Loucy (cell line): Measurements from ENCODE around the gene SCIN.

Experiments
- H2AFZ ChIP-seq: fragments of 200-600 bp; sonication (generic); 2 replicates; pipeline ENCODE4 v1.6.0; 2016; ENCODE audit warnings: antibody characterized with exemption, mild to moderate bottlenecking, low read length, moderate library complexity
- H3F3A ChIP-seq: fragments of 200-600 bp; 2 replicates; pipeline ENCODE4 v1.6.0; 2016; ENCODE audit warnings: antibody characterized with exemption, low read depth, mild to moderate bottlenecking
- H3K27me3 ChIP-seq: fragments of 200-600 bp; sonication (generic); 2 replicates; pipeline ENCODE4 v1.6.1; 2014; ENCODE audit warnings: low read length, mild to moderate bottlenecking; ENCODE audit not compliant: insufficient read depth, poor library complexity, severe bottlenecking
- H3K36me3 ChIP-seq: fragments of 200-600 bp; sonication (generic); 2 replicates; pipeline ENCODE4 v1.6.1; 2016; ENCODE audit warnings: low read length; ENCODE audit not compliant: insufficient read depth
- H3K4me1 ChIP-seq: fragments of 200-600 bp; sonication (generic); 2 replicates; pipeline ENCODE4 v1.5.1; 2014; ENCODE audit warnings: low read length, mild to moderate bottlenecking; ENCODE audit not compliant: insufficient read depth, poor library complexity, severe bottlenecking
- H3K4me2 ChIP-seq: fragments of 200-600 bp; sonication (generic); 2 replicates; pipeline ENCODE4 v1.6.0; 2014; ENCODE audit warnings: antibody characterized with exemption, low read length, low read depth, mild to moderate bottlenecking; ENCODE audit not compliant: poor library complexity, severe bottlenecking
- H3K4me3 ChIP-seq: fragments of 200-600 bp; sonication (generic); 2 replicates; pipeline ENCODE4 v1.5.1; 2014; ENCODE audit warnings: low read length, mild to moderate bottlenecking, mixed read lengths; ENCODE audit not compliant: poor library complexity, severe bottlenecking
- H3K79me2 ChIP-seq: fragments of 200-600 bp; sonication (generic); 2 replicates; pipeline ENCODE4 v1.6.1; 2014; ENCODE audit warnings: low read length; ENCODE audit not compliant: insufficient read depth
- H3K9ac ChIP-seq: fragments of 200-600 bp; sonication (generic); 2 replicates; pipeline ENCODE4 v1.6.0; 2014; ENCODE audit warnings: mild to moderate bottlenecking, low read depth, low read length, moderate library complexity; ENCODE audit not compliant: poor library complexity, severe bottlenecking
- H3K9me2 ChIP-seq: fragments of 200-600 bp; sonication (generic); replicated peaks from 2 replicates; pipeline ENCODE4 v1.6.1; 2016; ENCODE audit warnings: low read depth, low read length, mixed read lengths
- H3K9me3 ChIP-seq: fragments of 200-600 bp; sonication (generic); 2 replicates; pipeline ENCODE4 v1.6.1; 2014; ENCODE audit warnings: mild to moderate bottlenecking, antibody characterized with exemption, low read length, low read depth; ENCODE audit not compliant: insufficient read depth
- H4K20me1 ChIP-seq: fragments of 200-600 bp; sonication (generic); 2 replicates; pipeline ENCODE4 v1.6.0; 2014; ENCODE audit warnings: antibody characterized with exemption, low read length, mild to moderate bottlenecking; ENCODE audit not compliant: insufficient read depth, poor library complexity, severe bottlenecking
- CTCF ChIP-seq: fragments of 200-600 bp; sonication (generic); conservative IDR thresholded peaks from 2 replicates; pipeline ENCODE4 v1.5.1; 2014; ENCODE audit warnings: mild to moderate bottlenecking, antibody characterized with exemption, low read length
- EZH2phosphoT487 ChIP-seq: fragments of 200-600 bp; IDR thresholded peaks from 2 replicates; pipeline ENCODE4 v1.6.1; 2018; ENCODE audit warnings: antibody characterized with exemption, mild to moderate bottlenecking, moderate library complexity, borderline replicate concordance

Gene SCIN

GRCh38 chr7:12539681-12540080 is 30.8 kb upstream of the SCIN start:
- Histone ChIP-seq H4K20me1 (no peaks in the 10 kb centered on the region), H3K9ac (no peak overlapping the region), H3F3A (no peaks in the 10 kb centered on the region), H3K79me2 (no peaks in the 10 kb centered on the region), H3K4me1 (no peaks in the 10 kb centered on the region), H3K4me3 (no peak overlapping the region), H3K9me3 (no peaks in the 10 kb centered on the region), H3K9me2 (no peaks in the 10 kb centered on the region), H2AFZ (no peak overlapping the region), H3K36me3 (no peaks in the 10 kb centered on the region), H3K27me3 (no peaks in the 10 kb centered on the region), H3K4me2 (no peak overlapping the region)
- no peak for TF ChIP-seq CTCF
- TF ChIP-seq EZH2phosphoT487, result no peak

- no peaks in the 10 kb centered on the region for H3K36me3 ChIP-seq
- H3F3A ChIP-seq, result no peaks in the 10 kb centered on the region
- H3K4me3 ChIP-seq, result no peak overlapping the region
- H3K27me3 ChIP-seq, result no peaks in the 10 kb centered on the region
- H3K79me2 ChIP-seq, result no peaks in the 10 kb centered on the region
- H2AFZ ChIP-seq, result no peak overlapping the region
- H3K9ac ChIP-seq, result no peak overlapping the region
- H3K9me2 ChIP-seq, result no peaks in the 10 kb centered on the region
- TF ChIP-seq CTCF (no peak), EZH2phosphoT487 (no peak)
- H3K4me2 ChIP-seq, result no peak overlapping the region
- no peaks in the 10 kb centered on the region for H3K4me1 ChIP-seq
- H3K9me3 ChIP-seq, result no peaks in the 10 kb centered on the region
- no peaks in the 10 kb centered on the region for H4K20me1 ChIP-seq
These were observed 29.7 kb upstream of the SCIN start for GRCh38 chr7:12540850-12541249.

GRCh38 chr7:12543586-12543985 is 26.9 kb upstream of the SCIN start:
- H3K4me3 ChIP-seq, result no peak overlapping the region
- no peaks in the 10 kb centered on the region for H3K4me1 ChIP-seq
- no peaks in the 10 kb centered on the region for H3K79me2 ChIP-seq
- H2AFZ ChIP-seq, result no peak overlapping the region
- no peak overlapping the region for H3K9ac ChIP-seq
- H4K20me1 ChIP-seq, result no peaks in the 10 kb centered on the region
- H3K9me2 ChIP-seq, result no peaks in the 10 kb centered on the region
- H3K36me3 ChIP-seq, result no peaks in the 10 kb centered on the region
- H3K27me3 ChIP-seq, result no peaks in the 10 kb centered on the region
- no peaks in the 10 kb centered on the region for H3F3A ChIP-seq
- no peak for TF ChIP-seq CTCF
- no peak for TF ChIP-seq EZH2phosphoT487
- H3K4me2 ChIP-seq, result no peak overlapping the region
- no peaks in the 10 kb centered on the region for H3K9me3 ChIP-seq
